SK-N-SH (cell line): ENCODE results near the gene PACSIN3.

ENCODE experiments used
- CHD2 ChIP-seq: fragments of 150-350 bp; IDR thresholded peaks from 2 replicates; pipeline ENCODE4 v1.6.1; 2018; ENCODE audit warnings: low read length; ENCODE audit not compliant: partially characterized antibody
- GABPA ChIP-seq: IDR thresholded peaks from 2 replicates; pipeline ENCODE4 v1.4.0; 2012; ENCODE audit warnings: low read depth, mild to moderate bottlenecking
- JUND ChIP-seq: IDR thresholded peaks from 2 replicates; pipeline ENCODE4 v1.4.0; 2012
- MEF2A ChIP-seq: IDR thresholded peaks from 2 replicates; pipeline ENCODE4 v1.4.0; 2012; ENCODE audit warnings: low read depth, borderline replicate concordance
- NRF1 ChIP-seq: IDR thresholded peaks from 2 replicates; pipeline ENCODE4 v1.6.1; 2012; ENCODE audit warnings: low read depth, mild to moderate bottlenecking, low read length
- RAD21 ChIP-seq: IDR thresholded peaks from 2 replicates; pipeline ENCODE4 v1.6.1; 2012; ENCODE audit warnings: mild to moderate bottlenecking, low read length
- RXRA ChIP-seq: IDR thresholded peaks from 2 replicates; pipeline ENCODE4 v1.4.0; 2012; ENCODE audit warnings: low read depth, mild to moderate bottlenecking, borderline replicate concordance
- TF ChIP-seq, protein P1 (sequence below): fragments of 200-600 bp; sonication (generic); IDR thresholded peaks from 2 replicates; pipeline ENCODE4 v1.6.1; 2017; ENCODE audit warnings: antibody characterized with exemption, mild to moderate bottlenecking, moderate library complexity

DNA sequence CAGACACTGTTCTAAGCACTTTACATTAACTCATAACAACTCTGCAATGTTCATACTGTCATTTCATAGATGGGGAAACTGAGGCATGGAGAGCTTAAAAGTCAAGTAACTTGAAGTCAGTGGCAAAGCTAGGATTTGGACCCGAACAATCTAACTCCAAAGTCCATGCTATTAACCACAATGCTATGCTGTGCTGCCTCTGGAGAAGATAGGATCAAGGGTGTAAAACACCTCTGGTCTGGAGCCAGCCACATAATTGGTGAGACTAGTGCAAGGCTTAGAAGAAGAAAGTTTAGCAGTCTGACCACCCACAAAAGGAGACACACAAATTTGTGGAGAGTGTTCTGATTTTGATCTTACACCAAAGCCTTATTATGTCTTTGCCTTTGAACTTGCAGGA, 53.3 kb downstream of the PACSIN3 start:
- TF ChIP-seq, protein P1, sequence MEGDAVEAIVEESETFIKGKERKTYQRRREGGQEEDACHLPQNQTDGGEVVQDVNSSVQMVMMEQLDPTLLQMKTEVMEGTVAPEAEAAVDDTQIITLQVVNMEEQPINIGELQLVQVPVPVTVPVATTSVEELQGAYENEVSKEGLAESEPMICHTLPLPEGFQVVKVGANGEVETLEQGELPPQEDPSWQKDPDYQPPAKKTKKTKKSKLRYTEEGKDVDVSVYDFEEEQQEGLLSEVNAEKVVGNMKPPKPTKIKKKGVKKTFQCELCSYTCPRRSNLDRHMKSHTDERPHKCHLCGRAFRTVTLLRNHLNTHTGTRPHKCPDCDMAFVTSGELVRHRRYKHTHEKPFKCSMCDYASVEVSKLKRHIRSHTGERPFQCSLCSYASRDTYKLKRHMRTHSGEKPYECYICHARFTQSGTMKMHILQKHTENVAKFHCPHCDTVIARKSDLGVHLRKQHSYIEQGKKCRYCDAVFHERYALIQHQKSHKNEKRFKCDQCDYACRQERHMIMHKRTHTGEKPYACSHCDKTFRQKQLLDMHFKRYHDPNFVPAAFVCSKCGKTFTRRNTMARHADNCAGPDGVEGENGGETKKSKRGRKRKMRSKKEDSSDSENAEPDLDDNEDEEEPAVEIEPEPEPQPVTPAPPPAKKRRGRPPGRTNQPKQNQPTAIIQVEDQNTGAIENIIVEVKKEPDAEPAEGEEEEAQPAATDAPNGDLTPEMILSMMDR = no peak
- TF ChIP-seq NRF1 (no peak), CHD2 (no peak), MEF2A (no peak), JUND (no peak), GABPA (no peak), RXRA (no peak), RAD21 (no peak)
